Neutrophil (primary cell): ENCODE measurements around the gene TMEM207.

Experiments used
- H3K27ac ChIP-seq: fragments of 200-600 bp; sonication (generic); 2 replicates; pipeline ENCODE4 v1.5.1; 2016; ENCODE audit warnings: mild to moderate bottlenecking, moderate library complexity
- H3K27me3 ChIP-seq: fragments of 200-600 bp; sonication (generic); 2 replicates; pipeline ENCODE4 v1.6.0; 2016; ENCODE audit warnings: mild to moderate bottlenecking
- H3K36me3 ChIP-seq: fragments of 200-600 bp; sonication (generic); 2 replicates; pipeline ENCODE4 v1.5.1; 2017
- H3K4me1 ChIP-seq, 2 experiments: fragments of 200-600 bp in 1 of 2; sonication (generic) in 1 of 2; 1 replicate in 1 of 2; 2 replicates in 1 of 2; pipeline versions ENCODE4 v1.5.1 to v1.6.1; 2013 to 2016; ENCODE audit warnings: low read depth in 1 of 2, low read length in 1 of 2, mild to moderate bottlenecking in 1 of 2, moderate library complexity in 1 of 2; ENCODE audit not compliant: control insufficient read depth in 1 of 2, insufficient read depth in 1 of 2
- H3K4me3 ChIP-seq, 2 experiments: fragments of 200-600 bp in 1 of 2; sonication (generic) in 1 of 2; 1 replicate in 1 of 2; 2 replicates in 1 of 2; pipeline ENCODE4 v1.5.1; 2013 to 2016; ENCODE audit warnings: low read depth in 1 of 2, low read length in 1 of 2, mild to moderate bottlenecking in 1 of 2, moderate library complexity in 1 of 2
- H3K9me3 ChIP-seq: fragments of 200-600 bp; sonication (generic); 2 replicates; pipeline ENCODE4 v1.5.1; 2016
- CTCF ChIP-seq: fragments of 200-600 bp; sonication (generic); IDR thresholded peaks from 2 replicates; pipeline ENCODE4 v1.5.1; 2016; ENCODE audit warnings: antibody characterized with exemption

Gene TMEM207

GRCh38 chr3:190449801-190450200 lies at the start of gene TMEM207:
Gene TMEM207, minus strand, starts transcription at chr3:190449901. Its CDS starts 92 bp downstream, at chr3:190449809.
- Histone ChIP-seq H3K4me3 (no peak within 1 kb of the TSS), H3K36me3 (no peaks in the 10 kb centered on the region), H3K27me3 (no peaks in the 10 kb centered on the region), H3K9me3 (no peaks in the 10 kb centered on the region), H3K4me1 (no peaks in the 10 kb centered on the region), H3K27ac (no peak within 1 kb of the TSS)
- no peak for TF ChIP-seq CTCF

GRCh38 chr3:190499122-190499521 lies 49.4 kb upstream of the TMEM207 start:
- no peaks in the 10 kb centered on the region for H3K36me3 ChIP-seq
- H3K27me3 ChIP-seq = peaks cover 29% of the 10 kb centered on the region
- H3K4me3 ChIP-seq = no peak overlapping the region
- H3K9me3 ChIP-seq = no peaks in the 10 kb centered on the region
- TF ChIP-seq CTCF = no peak
- H3K4me1 ChIP-seq = no peaks in the 10 kb centered on the region
- H3K27ac ChIP-seq = no peak overlapping the region

DNA sequence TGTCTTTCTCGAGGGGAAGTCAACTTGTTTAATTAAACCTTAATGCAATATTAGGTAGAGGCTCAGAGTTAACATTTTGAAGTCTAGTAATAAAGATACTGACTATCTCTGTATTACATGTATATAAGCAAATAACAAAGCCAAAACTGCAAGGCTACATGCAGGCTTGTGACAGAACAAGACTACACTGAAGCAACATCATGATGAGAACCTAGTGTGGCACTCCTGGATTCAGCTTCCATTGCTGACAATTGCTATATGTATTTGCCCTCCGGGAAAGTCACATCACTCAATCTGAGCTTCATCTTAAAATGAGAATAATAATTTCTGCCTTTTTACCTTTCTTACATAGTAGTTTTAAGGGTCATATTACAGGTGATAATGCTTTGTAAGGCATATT lies 48.6 kb upstream of the TMEM207 start:
- Histone ChIP-seq H3K4me1 (no peaks in the 10 kb centered on the region), H3K36me3 (no peaks in the 10 kb centered on the region), H3K27me3 (peaks cover 29% of the 10 kb centered on the region), H3K9me3 (no peaks in the 10 kb centered on the region), H3K4me3 (no peak overlapping the region), H3K27ac (no peak overlapping the region)
- no peak for TF ChIP-seq CTCF

DNA sequence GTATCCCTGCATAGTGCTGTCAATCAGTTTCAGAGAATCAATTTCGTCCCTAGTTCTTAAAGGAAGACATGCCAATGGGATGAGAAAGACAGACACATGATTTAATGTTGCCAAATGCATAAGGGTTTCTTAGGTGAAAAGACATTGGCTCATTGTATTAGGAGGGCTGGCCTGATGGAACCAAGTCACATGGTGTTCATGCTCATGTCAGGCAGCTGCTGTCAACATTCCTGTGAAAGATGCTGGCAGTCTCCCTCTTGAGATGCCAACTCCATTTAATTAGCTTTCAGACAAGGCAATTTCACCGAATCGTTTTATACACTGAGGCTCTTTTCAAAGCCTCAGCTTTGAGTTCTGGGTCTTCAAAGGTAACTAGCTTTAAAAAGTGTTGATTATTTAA lies 48.1 kb upstream of the TMEM207 start:
- peaks cover 29% of the 10 kb centered on the region for H3K27me3 ChIP-seq
- no peaks in the 10 kb centered on the region for H3K36me3 ChIP-seq
- H3K4me3 ChIP-seq = no peak overlapping the region
- H3K27ac ChIP-seq = no peak overlapping the region
- no peak for TF ChIP-seq CTCF
- no peaks in the 10 kb centered on the region for H3K9me3 ChIP-seq
- H3K4me1 ChIP-seq = no peaks in the 10 kb centered on the region

DNA sequence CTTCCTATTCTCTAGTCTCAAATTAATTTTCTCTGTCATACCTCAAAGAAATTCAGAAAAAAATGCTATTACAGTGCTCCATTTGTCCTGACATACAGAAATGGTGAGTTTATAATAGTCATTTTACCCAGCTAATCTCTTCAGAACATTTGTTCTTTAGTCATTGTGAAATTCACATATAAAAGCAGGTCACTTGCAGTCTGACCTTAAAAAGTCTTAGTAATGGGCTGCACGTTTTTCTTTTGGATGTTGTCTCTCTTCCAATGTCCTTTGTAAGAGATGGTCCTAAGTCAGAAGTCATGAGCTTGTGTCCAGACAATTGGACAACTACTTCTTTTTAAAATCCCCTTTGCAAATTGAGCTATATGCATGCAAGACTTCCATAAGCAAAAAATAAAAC lies 47.2 kb upstream of the TMEM207 start:
- Histone ChIP-seq H3K4me1 (no peaks in the 10 kb centered on the region), H3K4me3 (no peak overlapping the region), H3K9me3 (no peaks in the 10 kb centered on the region), H3K36me3 (no peaks in the 10 kb centered on the region), H3K27me3 (peaks cover 29% of the 10 kb centered on the region), H3K27ac (no peak overlapping the region)
- no peak for TF ChIP-seq CTCF

DNA sequence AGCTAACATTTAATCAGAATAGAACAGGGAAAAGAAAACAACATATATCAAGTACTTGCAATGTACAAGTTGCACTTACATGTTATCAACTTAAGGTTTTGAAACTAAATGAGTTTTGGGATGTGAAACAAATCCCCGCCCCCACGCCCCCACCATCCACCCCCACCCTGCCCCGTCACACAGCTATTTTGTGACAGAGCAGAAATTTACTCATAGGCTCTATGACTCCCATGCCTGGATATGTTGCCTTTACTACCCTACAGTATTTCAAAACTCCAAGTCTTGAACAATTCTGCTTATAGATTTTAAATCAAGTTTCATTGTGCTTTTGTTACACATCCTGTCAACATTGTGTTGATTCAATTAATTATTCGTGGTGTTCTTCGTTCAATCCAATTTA lies 46.1 kb upstream of the TMEM207 start:
- Histone ChIP-seq H3K4me3 (no peak overlapping the region), H3K27ac (no peak overlapping the region), H3K27me3 (peaks cover 36% of the 10 kb centered on the region), H3K9me3 (no peaks in the 10 kb centered on the region), H3K36me3 (no peaks in the 10 kb centered on the region), H3K4me1 (no peaks in the 10 kb centered on the region)
- TF ChIP-seq CTCF = no peak
